ENCODE measurements around the gene FLNB. TPM values are rescaled to one million over a fixed set of nuclear protein-coding genes. Genes with fewer than 3 reads are reported as not detected.

The FLNB gene
- total and polyA plus RNA-seq, 2 of the 4 experiments (the other 2 are of a cell fraction) = 78.0 to 136 TPM

GRCh38 chr3:58016710-58017109 lies 8.5 kb downstream of the FLNB start:
- peaks cover 32% of the 10 kb centered on the region for H3K4me1 ChIP-seq (ENCODE audit: control insufficient read depth, insufficient read depth, low read length)
- H3K4me3 ChIP-seq (ENCODE audit: insufficient read depth, low read depth, low read length) = no peak overlapping the region
- POLR2A ChIA-PET (ENCODE audit: unreplicated experiment) = no interaction called here
- no CpG with 5 or more reads among the region's 1 CpG for WGBS, 2 experiments (ENCODE audit: extremely low coverage in 2 of 2, insufficient read length in 1 of 2)
- H3K27me3 ChIP-seq (ENCODE audit: control insufficient read depth, insufficient read depth, low read length) = no peaks in the 10 kb centered on the region
- no peak overlapping the region for H3K18ac ChIP-seq (ENCODE audit: low read depth, low read length)
- no peak overlapping the region for H4K91ac ChIP-seq (ENCODE audit: insufficient read depth, low read depth, low read length)
- no peak overlapping the region for H3K23ac ChIP-seq (ENCODE audit: low read depth, low read length)
- in situ Hi-C loops (cut with MboI; ENCODE audit: low sequenced_read_pairs) (no loop called here), intact Hi-C loops (cut with micrococcal nuclease) (no loop called here), dilution Hi-C loops (cut with HindIII; ENCODE audit: low sequenced_read_pairs, unreplicated experiment) (no loop called here)
- no peak overlapping the region for H3K56ac ChIP-seq (ENCODE audit: extremely low read depth, insufficient read depth, low read length)
- ATAC-seq (ENCODE audit: low read depth) (no peak), DNase-seq (no peak)
- BruUV-seq (replicated peaks) = no TSS peak
- no peak overlapping the region for H3K14ac ChIP-seq (replicated peaks; ENCODE audit: low read depth, low read length)
- H3K9me3 ChIP-seq (ENCODE audit: control insufficient read depth, insufficient read depth, low read length) = no peaks in the 10 kb centered on the region
- no peak overlapping the region for H3K27ac ChIP-seq (ENCODE audit: insufficient read depth, low read length)
- no peak overlapping the region for H2AFZ ChIP-seq (replicated peaks; ENCODE audit: low read length, poor library complexity)
- CTCF ChIA-PET = interaction anchor here (0.6 kb wide), 1 partner anchor 34 kb away, joined by 3 read pairs; no protein-coding TSS in a partner anchor
- H4K20me1 ChIP-seq (ENCODE audit: insufficient read depth, low read length) = peaks cover 93% of the 10 kb centered on the region
- H3K79me1 ChIP-seq (ENCODE audit: low read depth in 1 of 2, low read length in 2 of 2) = peaks cover 6 to 95% of the 10 kb centered on the region in 2 experiments; a peak in 3 of 4 replicates
- no peak overlapping the region for H2AK9ac ChIP-seq (replicated peaks; ENCODE audit: low read depth, low read length, poor library complexity)
- no peak overlapping the region for H2BK15ac ChIP-seq (ENCODE audit: low read depth, low read length)
- no peak overlapping the region for H4K5ac ChIP-seq (ENCODE audit: low read depth, low read length)
- H2AK5ac ChIP-seq (ENCODE audit: low read depth, low read length) = no peak overlapping the region
- H3K36me3 ChIP-seq (ENCODE audit: control insufficient read depth, insufficient read depth, low read length) = peaks cover 5% of the 10 kb centered on the region; the same call in 1 of the 2 replicates
- no peak overlapping the region for H3K4ac ChIP-seq (ENCODE audit: low read depth, low read length)
- H4K8ac ChIP-seq (ENCODE audit: low read depth in 2 of 2, low read length in 2 of 2) = no peak overlapping the region
- no peak overlapping the region for H2BK20ac ChIP-seq (ENCODE audit: low read depth, low read length)
- no peak overlapping the region for H3K9ac ChIP-seq (ENCODE audit: low read depth, low read length)
- H2BK5ac ChIP-seq (ENCODE audit: low read depth, low read length, poor library complexity, severe bottlenecking) = no peak overlapping the region
- H3K9me1 ChIP-seq (ENCODE audit: insufficient read depth, low read length) = peaks cover 41% of the 10 kb centered on the region
- no peak overlapping the region for H3K4me2 ChIP-seq (ENCODE audit: low read depth, low read length)
- no peak overlapping the region for H2BK120ac ChIP-seq (ENCODE audit: low read depth, low read length)
- TF ChIP-seq CEBPB (IDR thresholded peaks at IDR 0.05; ENCODE audit: low read depth, low read length) (no peak), FOS (IDR thresholded peaks at IDR 0.05; ENCODE audit: low read depth, low read length) (no peak), MAZ (IDR thresholded peaks at IDR 0.05; ENCODE audit: borderline replicate concordance, low read depth, low read length) (no peak), MXI1 (IDR thresholded peaks at IDR 0.05; ENCODE audit: borderline replicate concordance, low read depth, low read length) (no peak), RFX5 (IDR thresholded peaks at IDR 0.05; ENCODE audit: low read depth, low read length) (no peak), ELK1 (IDR thresholded peaks at IDR 0.05; ENCODE audit: borderline replicate concordance, low read depth, low read length) (no peak), CHD1 (IDR thresholded peaks at IDR 0.05; ENCODE audit: low read depth, low read length) (no peak), POLR2A (IDR thresholded peaks at IDR 0.05; ENCODE audit: low read depth, low read length) (no peak), NFE2L2 (IDR thresholded peaks at IDR 0.05; ENCODE audit: low read depth, low read length) (no peak), USF2 (IDR thresholded peaks at IDR 0.05; ENCODE audit: low read depth, low read length) (no peak), MAFK (IDR thresholded peaks at IDR 0.05; ENCODE audit: low read depth, low read length) (no peak), RAD21 (IDR thresholded peaks at IDR 0.05; ENCODE audit: low read length) (no peak), CTCF (conservative IDR thresholded peaks at IDR 0.05; ENCODE audit: low read depth, low read length) (no peak)
